CD14-positive monocyte (primary cell): ENCODE data around the gene CCDC138. TPM values are rescaled to one million over a fixed set of nuclear protein-coding genes. Genes with fewer than 3 reads are reported as not detected.

Source experiments
- DNase-seq, 3 donors: peaks; one replicate each; pipeline ENCODE4 v3.0.0-alpha.2; 2011 to 2022
- H2AFZ ChIP-seq: 2 replicates; pipeline ENCODE4 v1.6.0; 2012; ENCODE audit warnings: mild to moderate bottlenecking, low read depth, low read length, inconsistent platforms; ENCODE audit not compliant: insufficient read depth, poor library complexity, severe bottlenecking
- H3K27ac ChIP-seq, 2 donors: 1 replicate in 1 of 2; 2 replicates in 1 of 2; pipeline ENCODE4 v1.5.1; 2012 to 2013; ENCODE audit warnings: low read length in 2 of 2, control low read depth in 1 of 2, inconsistent platforms in 1 of 2, low read depth in 1 of 2, mild to moderate bottlenecking in 1 of 2
- H3K27me3 ChIP-seq, 2 donors: one replicate each; pipeline versions ENCODE4 v1.6.0 to v1.6.1; 2011 to 2013; ENCODE audit warnings: low read length in 2 of 2; ENCODE audit not compliant: control insufficient read depth in 2 of 2, insufficient read depth in 2 of 2
- H3K36me3 ChIP-seq, 2 donors: replicated peaks in 1 of 2; 1 replicate in 1 of 2; 2 replicates in 1 of 2; pipeline versions ENCODE4 v1.5.1 to v1.6.1; 2012 to 2013; ENCODE audit warnings: low read length in 2 of 2, control low read depth in 1 of 2, inconsistent platforms in 1 of 2, mild to moderate bottlenecking in 1 of 2; ENCODE audit not compliant: insufficient read depth in 2 of 2, control insufficient read depth in 1 of 2
- H3K4me1 ChIP-seq, 2 donors: 1 replicate in 1 of 2; 2 replicates in 1 of 2; pipeline versions ENCODE4 v1.5.1 to v1.6.1; 2012 to 2013; ENCODE audit warnings: low read length in 2 of 2, control low read depth in 1 of 2, inconsistent platforms in 1 of 2, mild to moderate bottlenecking in 1 of 2, moderate library complexity in 1 of 2; ENCODE audit not compliant: insufficient read depth in 2 of 2, control insufficient read depth in 1 of 2
- H3K4me2 ChIP-seq: replicated peaks from 2 replicates; pipeline ENCODE3; 2012; ENCODE audit warnings: low read length, moderate library complexity, mild to moderate bottlenecking; ENCODE audit not compliant: poor library complexity, severe bottlenecking; ENCODE audit errors: extremely low read depth
- H3K4me3 ChIP-seq, 3 experiments: fragments of 200-600 bp in 1 of 3; sonication (generic) in 1 of 3; replicated peaks in 1 of 3; 1 replicate in 2 of 3; 2 replicates in 1 of 3; pipeline ENCODE4 v1.5.1; 2011 to 2013; ENCODE audit warnings: low read length in 3 of 3, mild to moderate bottlenecking in 3 of 3, control low read depth in 2 of 3, low read depth in 2 of 3, inconsistent platforms in 1 of 3, moderate library complexity in 1 of 3
- H3K79me2 ChIP-seq: 2 replicates; pipeline ENCODE4 v1.6.0; 2012; ENCODE audit warnings: mild to moderate bottlenecking, control low read depth, inconsistent platforms, low read length, moderate library complexity; ENCODE audit not compliant: insufficient read depth
- H3K9ac ChIP-seq: 2 replicates; pipeline ENCODE4 v1.6.0; 2017; ENCODE audit warnings: low read length, mild to moderate bottlenecking; ENCODE audit not compliant: insufficient read depth, poor library complexity, severe bottlenecking
- H3K9me3 ChIP-seq, 2 donors: replicated peaks in 1 of 2; 1 replicate in 1 of 2; 2 replicates in 1 of 2; pipeline versions ENCODE4 v1.5.1 to v1.6.1; 2012 to 2013; ENCODE audit warnings: low read length in 2 of 2, control low read depth in 1 of 2; ENCODE audit not compliant: control insufficient read depth in 1 of 2, insufficient read depth in 1 of 2
- H4K20me1 ChIP-seq: 2 replicates; pipeline ENCODE4 v1.6.0; 2012; ENCODE audit warnings: mild to moderate bottlenecking, low read length, control low read depth, moderate library complexity; ENCODE audit not compliant: insufficient read depth
- H3K27ac Mint-ChIP-seq, 7 donors: one replicate each; pipeline ENCODE4 v1.8.0; 2020; ENCODE audit warnings: mild to moderate bottlenecking in 7 of 7, mixed read lengths in 7 of 7, moderate library complexity in 6 of 7, inconsistent platforms in 2 of 7
- H3K27me3 Mint-ChIP-seq, 3 donors: one replicate each; pipeline ENCODE4 v1.8.0; 2021 to 2022; ENCODE audit warnings: low read depth in 3 of 3, mild to moderate bottlenecking in 3 of 3, mixed read lengths in 3 of 3, moderate library complexity in 3 of 3, inconsistent platforms in 1 of 3
- H3K36me3 Mint-ChIP-seq, 2 donors: one replicate each; pipeline ENCODE4 v1.8.0; 2020; ENCODE audit warnings: mixed read lengths in 2 of 2, inconsistent platforms in 1 of 2, mild to moderate bottlenecking in 1 of 2
- H3K4me1 Mint-ChIP-seq: one replicate; pipeline ENCODE4 v1.8.0; 2020; ENCODE audit warnings: mild to moderate bottlenecking, mixed read lengths
- H3K4me3 Mint-ChIP-seq, 2 donors: one replicate each; pipeline ENCODE4 v1.8.0; 2020; ENCODE audit warnings: mild to moderate bottlenecking in 2 of 2, mixed read lengths in 2 of 2, moderate library complexity in 1 of 2
- H3K9me3 Mint-ChIP-seq, 7 donors: one replicate each; pipeline ENCODE4 v1.8.0; 2020 to 2022; ENCODE audit warnings: mixed read lengths in 7 of 7, mild to moderate bottlenecking in 6 of 7, moderate library complexity in 6 of 7, inconsistent platforms in 2 of 7
- WGBS: methylation state at CpG from one replicate; pipeline ENCODE4 v1.1.5; 2013; ENCODE audit warnings: missing lambda C conversion rate; ENCODE audit not compliant: insufficient coverage; 5-methylcytosine and 5-hydroxymethylcytosine counted together
- intact Hi-C, 2 donors: fragments of 100-400 bp; cut with micrococcal nuclease; formaldehyde crosslinking; loops; one replicate each; pipeline versions ENCODE4 v1.15.0 to v1.15.1; 2023
- polyA plus RNA-seq, 3 donors: library from polyadenylated mRNA; depleted of rRNA in 1 of 3; unstranded in 2 of 3; stranded (reverse) in 1 of 3; fragments of 300-500 nt in 2 of 3; fragments of >200 nt in 1 of 3; fragmentation: Illumina TruSeq in 2 of 3; gene quantifications; 1 replicate in 2 of 3; 2 replicates in 1 of 3; pipeline ENCODE4 v1.2.3, GENCODE V29; 2012 to 2021
- TF ChIP-seq, protein P1 (sequence below): fragments of 200-600 bp; IDR thresholded peaks from one replicate; pipeline ENCODE4 v1.8.0; 2022; ENCODE audit warnings: antibody characterized with exemption, mild to moderate bottlenecking

Gene CCDC138
- polyA plus RNA-seq, 3 donors: 0.54 to 0.72 (median 0.67) TPM

GRCh38 chr2:108855194-108855593 lies 68.6 kb downstream of the CCDC138 start:
- Histone ChIP-seq H3K4me3 (no peak overlapping the region), H3K79me2 (no peaks in the 10 kb centered on the region), H3K27me3 (no peaks in the 10 kb centered on the region), H2AFZ (no peak overlapping the region), H4K20me1 (no peaks in the 10 kb centered on the region), H3K4me2 (no peak overlapping the region), H3K36me3 (no peaks in the 10 kb centered on the region), H3K4me1 (no peaks in the 10 kb centered on the region), H3K9ac (no peak overlapping the region), H3K9me3 (no peaks in the 10 kb centered on the region), H3K27ac (no peak overlapping the region)
- WGBS: no CpG with 5 or more reads among the region's 1 CpG
- TF ChIP-seq, protein P1, sequence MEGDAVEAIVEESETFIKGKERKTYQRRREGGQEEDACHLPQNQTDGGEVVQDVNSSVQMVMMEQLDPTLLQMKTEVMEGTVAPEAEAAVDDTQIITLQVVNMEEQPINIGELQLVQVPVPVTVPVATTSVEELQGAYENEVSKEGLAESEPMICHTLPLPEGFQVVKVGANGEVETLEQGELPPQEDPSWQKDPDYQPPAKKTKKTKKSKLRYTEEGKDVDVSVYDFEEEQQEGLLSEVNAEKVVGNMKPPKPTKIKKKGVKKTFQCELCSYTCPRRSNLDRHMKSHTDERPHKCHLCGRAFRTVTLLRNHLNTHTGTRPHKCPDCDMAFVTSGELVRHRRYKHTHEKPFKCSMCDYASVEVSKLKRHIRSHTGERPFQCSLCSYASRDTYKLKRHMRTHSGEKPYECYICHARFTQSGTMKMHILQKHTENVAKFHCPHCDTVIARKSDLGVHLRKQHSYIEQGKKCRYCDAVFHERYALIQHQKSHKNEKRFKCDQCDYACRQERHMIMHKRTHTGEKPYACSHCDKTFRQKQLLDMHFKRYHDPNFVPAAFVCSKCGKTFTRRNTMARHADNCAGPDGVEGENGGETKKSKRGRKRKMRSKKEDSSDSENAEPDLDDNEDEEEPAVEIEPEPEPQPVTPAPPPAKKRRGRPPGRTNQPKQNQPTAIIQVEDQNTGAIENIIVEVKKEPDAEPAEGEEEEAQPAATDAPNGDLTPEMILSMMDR: no peak
- H3K9me3 Mint-ChIP-seq: peaks cover 0 to 2% (median 0%) of the 10 kb centered on the region in 7 donors
- H3K27me3 Mint-ChIP-seq: no peaks in the 10 kb centered on the region
- no peak overlapping the region for H3K27ac Mint-ChIP-seq
- intact Hi-C loops: loop anchor here in 1 of 2 donors (5.0 kb wide), 1 partner anchor 657 kb away; no protein-coding TSS in a partner anchor
- no peak overlapping the region for H3K4me3 Mint-ChIP-seq
- no peaks in the 10 kb centered on the region for H3K4me1 Mint-ChIP-seq
- no peak for DNase-seq
- H3K36me3 Mint-ChIP-seq: peaks cover 3 to 17% of the 10 kb centered on the region in 2 donors

DNA sequence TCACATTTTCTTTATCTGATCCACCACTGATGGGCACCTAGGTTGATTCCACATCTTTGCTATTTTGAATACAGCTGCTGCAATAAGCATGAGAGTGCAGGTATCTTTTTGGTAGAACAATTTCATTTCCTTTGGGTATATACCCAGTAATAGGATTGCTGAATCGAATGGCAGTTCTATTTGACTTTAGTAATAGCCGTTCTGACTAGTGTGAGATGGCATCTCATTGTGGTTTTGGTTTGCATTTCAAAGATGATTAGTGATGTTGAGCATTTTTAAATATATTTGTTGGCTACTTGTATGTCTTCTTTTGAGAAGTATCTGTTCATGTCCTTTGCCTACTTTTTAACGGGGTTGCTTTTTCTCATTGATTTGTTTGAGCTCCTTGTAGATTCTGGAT lies 72.3 kb downstream of the CCDC138 start:
- H3K79me2 ChIP-seq: no peaks in the 10 kb centered on the region
- H3K27ac ChIP-seq: no peak overlapping the region
- no peak overlapping the region for H3K4me2 ChIP-seq
- no peak for DNase-seq
- no peaks in the 10 kb centered on the region for H3K27me3 Mint-ChIP-seq
- no peak overlapping the region for H3K9ac ChIP-seq
- no peak overlapping the region for H3K4me3 ChIP-seq
- no peaks in the 10 kb centered on the region for H3K9me3 ChIP-seq
- H3K4me1 ChIP-seq: no peaks in the 10 kb centered on the region
- no peaks in the 10 kb centered on the region for H4K20me1 ChIP-seq
- no peak overlapping the region for H2AFZ ChIP-seq
- TF ChIP-seq, protein P1: no peak
- H3K27me3 ChIP-seq: no peaks in the 10 kb centered on the region
- intact Hi-C loops: loop anchor here in 1 of 2 donors (5.0 kb wide), 1 partner anchor 653 kb away; no protein-coding TSS in a partner anchor
- H3K27ac Mint-ChIP-seq: no peak overlapping the region
- H3K4me3 Mint-ChIP-seq: no peak overlapping the region
- H3K36me3 Mint-ChIP-seq: peaks cover 2 to 10% of the 10 kb centered on the region in 2 donors
- no peaks in the 10 kb centered on the region for H3K36me3 ChIP-seq
- H3K4me1 Mint-ChIP-seq: no peaks in the 10 kb centered on the region
- 100% methylated on average over 2 of the region's 3 CpGs for WGBS
- H3K9me3 Mint-ChIP-seq: peaks cover 0 to 5% (median 0%) of the 10 kb centered on the region in 7 donors
